ENCODE results near the gene EPS8L2.

DNA sequence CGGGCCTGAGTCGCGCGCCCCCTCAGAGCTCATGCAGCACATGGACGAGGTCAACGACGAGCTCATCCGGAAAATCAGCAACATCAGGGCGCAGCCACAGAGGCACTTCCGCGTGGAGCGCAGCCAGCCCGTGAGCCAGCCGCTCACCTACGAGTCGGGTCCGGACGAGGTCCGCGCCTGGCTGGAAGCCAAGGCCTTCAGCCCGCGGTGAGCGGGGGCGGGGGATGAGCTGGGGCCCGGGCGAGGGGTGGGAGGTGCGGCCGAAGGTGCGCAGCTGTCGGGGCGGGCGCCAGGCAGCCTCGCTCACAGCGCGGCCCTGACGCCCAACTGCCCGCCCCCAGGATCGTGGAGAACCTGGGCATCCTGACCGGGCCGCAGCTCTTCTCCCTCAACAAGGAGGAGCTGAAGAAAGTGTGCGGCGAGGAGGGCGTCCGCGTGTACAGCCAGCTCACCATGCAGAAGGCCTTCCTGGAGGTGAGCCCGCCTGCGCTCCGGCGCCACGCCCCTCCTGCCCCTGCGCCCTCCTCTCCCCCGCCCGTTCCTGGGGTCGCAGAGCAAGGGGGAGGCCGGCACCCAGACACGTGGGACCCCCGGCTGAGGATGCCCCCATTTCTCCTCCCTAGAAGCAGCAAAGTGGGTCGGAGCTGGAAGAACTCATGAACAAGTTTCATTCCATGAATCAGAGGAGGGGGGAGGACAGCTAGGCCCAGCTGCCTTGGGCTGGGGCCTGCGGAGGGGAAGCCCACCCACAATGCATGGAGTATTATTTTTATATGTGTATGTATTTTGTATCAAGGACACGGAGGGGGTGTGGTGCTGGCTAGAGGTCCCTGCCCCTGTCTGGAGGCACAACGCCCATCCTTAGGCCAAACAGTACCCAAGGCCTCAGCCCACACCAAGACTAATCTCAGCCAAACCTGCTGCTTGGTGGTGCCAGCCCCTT, 20.5 kb downstream of the EPS8L2 start:
- TF ChIP-seq CTCF (IDR thresholded peaks at IDR 0.05 in 8 of 11, conservative IDR thresholded peaks at IDR 0.05 in 3 of 11) (no peak), POLR2AphosphoS5 (IDR thresholded peaks at IDR 0.05) (peak; percentile 45 to 74 (median 60))

Data from spleen (tissue), 7 donors.